Measurements from ENCODE around the gene HOXC11.

Gene HOXC11

GRCh38 chr12:53974084-53975063 lies 1.4 kb downstream of the HOXC11 start, which contains the start of gene HOTAIR:
TSS of gene HOTAIR (minus strand) at chr12:53974954.
- DNase-seq (ENCODE audit: low spot score): no peak

- DNase-seq (ENCODE audit: low spot score): no peak
Measured at GRCh38 chr12:53975064-53975471, 2.1 kb downstream of the HOXC11 start.

DNA sequence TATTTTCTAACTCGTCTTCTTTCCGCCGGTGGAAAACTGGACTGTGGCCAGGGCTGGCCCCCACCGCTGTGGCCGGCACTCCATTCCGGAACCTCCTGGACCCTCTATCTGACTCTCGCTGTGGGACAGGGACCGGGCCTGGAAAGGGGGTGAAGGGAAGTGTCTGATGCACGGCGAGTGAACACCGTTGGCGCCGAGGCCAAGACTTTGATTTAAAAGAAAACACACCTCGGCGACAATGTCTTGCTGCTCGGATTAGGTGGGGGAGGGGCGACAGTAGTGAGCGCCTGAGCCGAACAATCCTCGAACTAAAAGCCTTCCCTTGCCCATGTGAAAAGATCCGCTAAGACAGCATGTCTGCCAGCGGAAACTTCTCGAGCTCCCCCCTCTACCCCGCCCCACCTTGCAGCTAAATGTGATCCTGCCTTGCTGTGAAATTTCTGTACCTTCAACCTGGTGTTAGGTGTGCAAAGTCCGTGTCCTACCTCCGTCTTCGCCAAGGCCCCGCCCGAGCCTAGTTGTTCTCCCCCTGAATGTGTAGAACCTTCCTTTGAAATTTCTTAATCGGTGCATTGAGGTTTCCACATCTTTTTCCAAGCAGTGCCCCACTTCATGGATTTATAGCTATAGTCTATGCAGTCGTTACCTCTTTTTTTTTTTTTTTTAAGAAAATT lies 2.7 kb downstream of the HOXC11 start:
- no peak for DNase-seq (ENCODE audit: low spot score)

- no peak for DNase-seq (ENCODE audit: low spot score)
Measured at GRCh38 chr12:53976172-53976822, 3.4 kb downstream of the HOXC11 start.

DNA sequence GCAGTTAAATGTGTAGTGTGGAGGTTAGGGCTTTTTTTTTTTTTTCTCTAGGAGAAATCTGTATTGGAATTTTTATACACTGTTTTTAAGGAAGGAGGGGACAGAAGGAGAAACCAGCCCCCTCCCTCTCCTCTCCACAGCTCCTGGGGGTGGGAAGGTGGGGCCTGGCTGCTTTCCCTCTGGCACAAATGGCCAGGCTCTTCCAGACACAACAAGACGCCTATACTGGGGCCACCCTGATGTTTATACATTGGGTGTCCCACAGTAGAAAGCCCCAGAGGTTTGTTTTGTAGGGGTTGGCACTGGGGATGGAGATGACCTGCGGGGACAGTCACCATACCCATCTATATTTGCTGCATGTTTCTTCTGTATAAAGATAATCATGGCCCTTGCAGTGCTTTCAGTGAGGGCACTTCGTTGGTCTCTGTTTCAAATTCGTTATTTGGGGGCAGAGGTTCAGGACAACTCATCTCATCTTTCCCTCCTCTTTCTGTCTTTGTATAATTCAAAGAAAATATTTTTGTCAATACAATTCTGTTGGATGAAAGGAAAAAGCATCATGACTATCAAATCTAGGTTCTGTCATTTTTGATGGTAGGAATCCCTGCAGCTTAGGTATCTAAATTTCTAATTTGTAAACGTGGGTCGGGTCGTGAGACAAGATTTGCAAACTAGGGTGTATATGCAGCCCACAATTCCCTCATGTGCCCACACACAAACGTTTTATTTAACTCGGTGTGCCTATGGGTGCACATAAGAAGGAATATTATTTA lies 4.1 kb downstream of the HOXC11 start:
- no peak for DNase-seq (ENCODE audit: low spot score)

DNA sequence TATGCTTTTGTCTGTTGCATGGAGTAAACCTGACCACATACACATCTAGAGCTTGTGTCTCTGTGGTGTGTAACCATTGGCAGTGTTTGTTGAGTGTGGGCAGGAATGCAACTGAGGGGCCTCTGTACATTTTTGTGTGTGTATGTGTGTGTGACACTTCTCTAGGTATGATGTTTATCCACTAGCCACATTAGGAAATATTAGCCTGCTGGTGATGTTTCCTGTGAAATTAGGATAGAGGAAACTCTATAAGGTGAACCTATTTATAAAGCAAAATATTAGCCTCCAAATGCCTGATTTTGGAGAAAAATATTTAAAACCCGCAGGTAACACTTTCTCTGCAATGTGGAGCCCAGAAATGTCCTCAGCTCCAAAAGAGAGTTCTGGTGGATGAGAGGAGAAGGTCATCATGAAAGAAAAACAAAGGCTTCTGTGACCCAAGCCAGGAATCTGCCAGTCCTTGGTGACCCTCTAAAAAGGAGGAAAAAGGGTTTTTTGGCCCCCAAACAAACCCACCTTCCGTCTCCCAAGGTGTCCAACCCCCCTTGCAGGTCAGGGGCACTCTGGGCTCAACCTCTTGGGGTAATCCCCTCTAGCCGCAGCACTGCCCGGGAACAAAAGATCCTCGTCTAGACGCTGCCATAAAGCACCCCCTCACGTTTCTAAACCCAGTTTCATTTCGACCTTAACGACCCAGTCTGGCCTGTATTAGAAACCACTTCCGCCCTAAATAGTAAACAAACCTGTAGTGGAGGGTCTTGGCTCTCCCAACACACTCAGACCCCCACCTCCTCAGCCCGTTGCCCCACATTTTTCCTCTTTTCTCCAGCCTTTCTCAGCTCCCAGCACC lies 4.9 kb downstream of the HOXC11 start:
- DNase-seq (ENCODE audit: low spot score): no peak

DNA sequence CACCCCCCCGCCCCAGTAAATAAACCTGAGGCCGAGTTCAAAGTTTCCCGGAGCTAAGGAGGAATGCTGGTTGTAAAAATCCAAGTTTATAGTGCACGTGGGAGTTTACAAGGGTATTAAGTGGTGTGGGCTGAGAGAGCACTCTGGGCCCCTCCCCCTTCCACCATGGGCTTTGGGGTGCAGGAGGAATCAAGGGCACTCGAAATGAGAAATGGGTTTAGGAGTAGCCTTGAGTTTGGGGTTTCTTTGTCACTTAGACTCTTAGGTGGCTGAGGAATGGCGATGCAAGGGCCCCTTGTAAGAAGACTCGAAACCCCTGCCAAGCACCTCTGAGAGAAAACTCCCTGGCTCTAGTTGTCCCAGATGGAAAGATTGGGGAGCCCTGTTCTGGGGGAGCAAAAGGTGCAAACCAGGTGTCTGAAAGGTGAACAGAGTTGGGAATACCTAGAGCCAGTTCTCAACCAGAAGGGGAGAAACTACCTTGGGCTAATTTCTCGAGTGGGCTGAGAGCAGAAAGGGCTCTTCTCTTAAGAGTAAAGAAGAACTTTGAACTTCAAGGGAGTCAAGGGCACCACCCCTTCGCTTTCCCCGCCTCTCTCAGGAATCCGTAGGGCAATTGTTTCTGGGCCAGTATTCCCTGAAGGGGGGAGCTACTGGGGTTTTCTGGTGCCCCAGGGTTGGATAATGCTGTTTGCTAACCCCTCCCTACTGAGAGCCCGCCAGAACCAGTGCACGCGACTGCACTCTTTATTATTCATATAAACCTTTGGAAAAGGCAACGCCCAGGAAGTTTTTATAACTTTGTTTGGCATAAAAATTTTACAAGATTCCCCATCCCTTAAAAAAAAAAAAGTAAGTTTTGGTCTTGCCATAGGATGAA lies 5.8 kb downstream of the HOXC11 start:
- DNase-seq (ENCODE audit: low spot score): no peak

- DNase-seq (ENCODE audit: low spot score): no peak
Measured at GRCh38 chr12:53980104-53980801, 7.3 kb downstream of the HOXC11 start.

GRCh38 chr12:53980802-53981496 lies 8.0 kb downstream of the HOXC11 start:
- no peak for DNase-seq (ENCODE audit: low spot score)

- DNase-seq (ENCODE audit: low spot score): no peak
Measured at GRCh38 chr12:53981634-53982565, 9.0 kb downstream of the HOXC11 start.

DNA sequence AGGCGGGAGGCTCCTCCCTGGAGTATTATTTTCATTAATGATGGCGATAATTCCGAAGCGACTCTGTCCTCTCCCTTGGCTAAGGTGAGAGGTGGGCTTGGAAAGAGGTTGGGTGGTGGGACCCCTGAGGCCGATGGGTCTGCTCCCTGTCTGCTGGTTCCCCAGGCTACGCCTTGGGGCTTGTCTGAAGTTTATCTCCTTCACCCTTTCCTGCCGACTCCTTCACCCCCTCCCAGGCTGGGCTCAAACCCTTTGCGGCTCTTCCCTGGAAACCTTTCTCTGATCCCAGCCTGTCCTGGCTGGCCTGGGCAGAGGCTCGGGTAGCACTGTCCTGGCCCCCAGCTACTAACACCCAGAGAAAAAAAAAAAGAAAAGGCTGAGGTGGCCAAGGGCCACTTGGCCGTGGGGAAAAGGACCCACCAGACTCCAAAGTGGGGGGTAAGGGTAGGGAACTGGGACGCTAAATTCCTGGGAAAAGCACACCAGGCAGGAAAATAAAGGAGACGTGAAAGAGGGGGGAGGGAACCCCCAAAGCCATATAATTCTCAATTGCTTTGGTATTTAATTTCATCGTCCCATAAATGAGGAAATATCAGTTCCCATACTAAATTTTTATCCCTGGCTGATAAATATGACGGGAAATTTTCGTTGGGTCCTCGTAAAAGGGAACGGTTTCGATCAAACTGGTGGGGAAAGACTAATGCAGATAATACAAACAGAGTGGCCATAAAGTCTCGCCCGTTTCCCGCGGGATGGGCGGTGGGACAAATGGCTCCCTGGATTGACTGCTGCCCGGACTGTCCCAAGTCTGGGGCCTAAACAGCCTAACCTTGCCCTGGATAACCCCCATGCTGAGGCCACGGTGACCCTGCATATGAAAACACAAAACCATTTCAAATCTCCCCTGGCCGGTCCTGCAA lies 10.0 kb downstream of the HOXC11 start:
- DNase-seq (ENCODE audit: low spot score): no peak

DNA sequence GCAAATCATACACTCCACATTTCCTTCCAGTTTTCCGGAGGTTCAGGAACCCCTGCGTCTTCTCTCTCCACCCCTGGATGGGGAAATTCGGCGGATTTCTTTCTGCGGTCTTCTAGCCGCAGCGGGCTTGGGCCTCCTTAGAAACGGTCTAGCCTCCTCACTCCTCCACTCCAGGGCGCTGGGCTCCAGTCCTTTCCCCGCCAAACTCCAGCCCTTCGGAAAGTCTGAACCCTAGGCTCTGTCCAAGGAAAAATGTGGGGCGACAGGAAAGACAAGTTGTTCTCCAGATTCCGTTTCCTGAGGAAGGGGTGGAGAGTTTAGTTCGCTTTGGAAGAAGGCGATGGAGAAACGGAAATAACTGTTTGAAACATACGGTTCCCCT lies 10.6 kb downstream of the HOXC11 start:
- DNase-seq (ENCODE audit: low spot score): no peak

DNA sequence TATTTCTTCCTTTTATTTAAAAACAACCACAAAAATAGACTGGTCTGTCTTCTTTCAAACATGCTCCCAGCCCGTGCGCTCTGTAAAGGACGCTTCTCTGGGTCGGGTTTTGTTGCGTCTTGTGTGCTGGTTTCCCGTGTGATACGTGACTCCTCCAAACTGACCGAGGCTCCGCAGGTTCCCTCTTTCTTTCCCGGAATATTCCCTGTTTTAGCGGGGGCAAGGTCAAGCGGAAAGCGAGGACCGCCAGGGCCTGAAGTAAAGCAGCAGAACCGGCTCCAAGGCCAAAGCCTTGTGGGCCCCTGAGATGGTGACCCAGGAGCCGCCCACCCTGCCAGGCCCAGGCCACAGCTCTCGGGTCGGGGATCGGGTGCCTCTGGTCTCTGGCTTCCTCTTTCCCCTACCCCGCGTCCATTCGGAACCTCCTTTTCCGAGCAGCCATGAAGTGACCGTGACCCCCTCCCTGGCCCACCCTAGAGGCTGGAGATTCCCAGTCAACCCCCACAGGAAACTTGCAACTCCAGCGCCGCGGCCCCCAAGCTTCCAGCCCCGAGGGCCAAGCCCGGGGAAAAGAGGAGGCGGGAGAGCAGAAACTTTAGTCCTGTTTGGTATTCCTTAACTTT lies 11.1 kb downstream of the HOXC11 start:
- no peak for DNase-seq (ENCODE audit: low spot score)

- DNase-seq (ENCODE audit: low spot score): peak; percentile 97
Measured at GRCh38 chr12:53984901-53985691, 12.2 kb downstream of the HOXC11 start, which contains the start of gene HOXC10. TSS of gene HOXC10 (plus strand) at chr12:53985146. CDS start at chr12:53985260, 114 bp downstream.

DNA sequence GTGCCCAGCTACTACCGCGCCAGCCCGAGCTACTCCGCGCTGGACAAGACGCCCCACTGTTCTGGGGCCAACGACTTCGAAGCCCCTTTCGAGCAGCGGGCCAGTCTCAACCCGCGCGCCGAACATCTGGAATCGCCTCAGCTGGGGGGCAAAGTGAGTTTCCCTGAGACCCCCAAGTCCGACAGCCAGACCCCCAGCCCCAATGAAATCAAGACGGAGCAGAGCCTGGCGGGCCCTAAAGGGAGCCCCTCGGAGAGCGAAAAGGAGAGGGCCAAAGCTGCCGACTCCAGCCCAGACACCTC lies 12.7 kb downstream of the HOXC11 start:
- no peak for DNase-seq (ENCODE audit: low spot score)

Data from HuH-7.5 (cell line).